NCI-H2227 (cell line): Measurements from ENCODE around the gene FANCB.
A peak's percentile ranks its signal among the peaks of the same experiment; 100 is the strongest.

Experiments
- DNase-seq: peaks from one replicate; lab custom pipeline; 2025; ENCODE audit not compliant: unreplicated experiment; lab: John Stamatoyannopoulos, UW

FANCB gene

GRCh38 chrX:14872851-14873675, at the start of gene FANCB, which contains the start of gene MOSPD2:
Gene FANCB, minus strand, starts transcription at chrX:14873069. Its CDS starts 7,559 bp downstream, at chrX:14865510.
Gene MOSPD2, plus strand, starts transcription at chrX:14873421. Its CDS starts 108 bp downstream, at chrX:14873529.
- DNase-seq = peak; percentile 99

DNA sequence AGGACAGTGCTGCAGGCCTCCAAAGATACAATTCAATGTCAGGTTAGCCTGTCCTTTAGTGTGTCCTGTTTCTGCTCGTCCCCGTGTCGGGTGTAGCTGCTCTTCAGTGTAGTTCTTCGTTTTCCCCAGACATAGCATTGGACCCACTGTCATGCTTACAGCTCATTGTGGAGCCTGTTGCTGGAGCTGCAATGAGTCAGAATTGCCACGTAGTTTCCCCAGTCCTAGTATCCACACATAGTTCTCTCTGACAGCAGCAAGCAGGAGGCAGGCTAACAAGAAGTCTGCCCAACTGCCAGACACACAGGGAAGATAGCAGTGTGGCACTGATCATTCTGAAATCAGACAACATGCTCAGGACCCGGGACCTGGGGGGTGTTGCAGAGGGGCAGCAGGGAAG, 49.6 kb upstream of the FANCB start:
- DNase-seq = no peak

DNA sequence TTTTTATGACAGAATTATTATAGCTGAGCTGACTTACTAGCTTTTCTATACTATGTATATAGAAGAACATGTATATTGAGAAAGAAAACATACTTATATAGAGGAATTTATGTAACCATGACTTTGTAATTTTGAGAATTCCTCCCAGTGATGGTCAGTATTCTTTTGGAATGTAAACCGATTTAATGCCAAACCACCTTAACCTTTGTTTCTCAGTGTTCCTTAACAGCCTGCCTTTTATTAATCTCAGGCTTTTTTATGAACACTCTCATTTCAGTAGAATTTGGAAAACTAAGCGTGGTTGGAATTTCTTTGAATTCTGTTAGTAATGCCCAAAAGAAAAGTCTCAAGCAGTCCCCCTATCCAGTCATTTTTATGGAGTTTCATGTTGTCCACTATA, 47.3 kb upstream of the FANCB start:
- DNase-seq = no peak

- DNase-seq = no peak
Measured at GRCh38 chrX:14919407-14919806, 46.5 kb upstream of the FANCB start.

- no peak for DNase-seq
Measured at GRCh38 chrX:14916017-14916674, 43.3 kb upstream of the FANCB start.

GRCh38 chrX:14915596-14915995, 42.7 kb upstream of the FANCB start:
- no peak for DNase-seq

GRCh38 chrX:14913241-14913640, 40.4 kb upstream of the FANCB start:
- no peak for DNase-seq

GRCh38 chrX:14903891-14904290, 31.0 kb upstream of the FANCB start:
- no peak for DNase-seq

DNA sequence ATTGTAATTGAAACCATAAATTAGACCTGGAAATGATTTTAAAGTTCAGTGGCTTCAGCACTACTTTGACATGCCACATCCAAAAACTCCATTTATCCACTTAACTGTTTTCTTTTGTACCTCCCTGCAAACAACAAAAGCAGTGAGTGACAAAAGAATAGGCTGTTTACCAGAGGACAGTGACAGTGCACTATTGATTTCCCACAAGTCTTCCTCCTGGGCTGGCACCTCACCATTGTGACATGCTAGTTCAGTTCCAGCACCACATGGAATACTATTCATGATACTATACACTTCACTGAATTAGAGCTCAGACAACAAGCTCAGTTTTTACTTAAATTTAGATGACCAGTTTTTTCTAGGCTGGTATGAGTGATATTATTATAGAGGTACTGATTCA, 29.7 kb upstream of the FANCB start:
- DNase-seq = peak; percentile 69

- DNase-seq = peak; percentile 10
Measured at GRCh38 chrX:14899607-14900006, 26.7 kb upstream of the FANCB start.

DNA sequence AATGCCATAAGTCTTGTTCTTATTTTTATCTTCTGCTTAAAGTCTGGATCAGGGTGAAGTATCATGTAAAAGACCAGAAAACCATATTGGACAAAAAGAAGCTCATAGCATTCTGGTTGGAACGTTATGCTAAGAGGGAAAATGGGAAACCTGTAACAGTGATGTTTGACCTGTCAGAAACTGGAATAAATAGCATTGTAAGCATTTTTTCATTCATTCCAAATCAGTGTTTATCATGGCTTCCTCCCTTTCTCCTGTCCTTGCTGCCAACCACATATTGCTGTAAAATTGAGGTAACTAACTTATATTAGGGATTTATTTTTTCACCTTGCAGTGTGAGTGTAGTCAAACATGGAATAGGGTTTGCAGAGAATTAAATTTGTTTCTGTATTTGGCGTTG, 24.2 kb upstream of the FANCB start:
- no peak for DNase-seq

GRCh38 chrX:14896273-14896672, 23.4 kb upstream of the FANCB start:
- DNase-seq = no peak

GRCh38 chrX:14886252-14886651, 13.4 kb upstream of the FANCB start:
- no peak for DNase-seq

DNA sequence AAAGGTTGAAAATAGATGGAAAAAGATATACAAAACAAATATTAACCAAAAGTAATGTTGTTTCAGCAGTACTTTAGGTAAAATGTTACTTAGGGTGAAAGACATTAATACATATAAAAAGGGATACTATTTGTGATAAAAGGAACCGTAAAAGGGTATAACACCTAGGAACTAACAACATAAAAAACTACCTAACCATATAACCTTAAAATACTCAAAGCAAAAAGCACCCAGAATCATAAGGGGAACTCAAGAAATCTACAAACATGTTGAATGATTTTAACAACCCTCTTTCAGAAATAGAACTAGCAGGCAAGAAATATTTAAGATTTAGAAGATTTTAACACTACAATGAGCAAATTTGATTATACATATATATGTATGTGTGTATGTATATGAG, 11.8 kb upstream of the FANCB start:
- no peak for DNase-seq

DNA sequence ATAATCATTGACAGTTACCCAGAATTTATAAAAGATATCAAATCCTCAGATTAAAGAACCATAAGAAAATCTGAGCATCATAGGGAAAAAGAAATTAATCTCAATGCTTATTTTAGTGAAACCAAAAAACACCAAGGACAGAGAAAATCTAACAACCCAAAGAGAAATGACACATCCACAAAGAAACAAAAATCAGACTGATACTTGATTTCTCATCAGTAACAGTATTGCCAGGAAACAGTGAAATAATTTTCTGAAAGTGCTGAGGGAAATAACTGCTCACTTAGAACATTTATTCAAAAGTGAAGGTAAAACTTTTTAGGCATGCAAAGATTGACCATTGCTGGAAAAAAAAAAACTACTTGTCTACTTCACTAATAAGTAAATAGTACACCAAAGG, 11.0 kb upstream of the FANCB start:
- DNase-seq = no peak

GRCh38 chrX:14875624-14876023, 2.8 kb upstream of the FANCB start:
- DNase-seq = no peak

DNA sequence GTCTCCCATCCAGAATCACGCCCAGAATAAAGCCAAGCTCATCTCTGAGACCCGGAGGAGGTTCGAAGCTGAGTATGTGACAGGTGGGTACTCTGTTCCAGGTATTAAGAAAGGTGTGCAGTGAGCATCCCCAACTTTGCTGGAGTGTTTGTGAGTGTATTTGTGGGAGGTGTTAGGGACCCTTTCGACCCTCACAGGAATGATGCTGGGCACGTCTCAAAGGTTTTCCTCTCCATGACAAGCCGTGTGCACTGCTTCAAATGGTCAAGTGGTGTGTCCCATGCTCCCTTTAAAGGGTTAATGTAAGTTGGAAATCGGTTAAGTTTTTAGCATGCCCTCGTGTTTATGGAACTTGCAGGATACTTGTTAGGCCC, 794 bp upstream of the FANCB start:
- peak; percentile 41 for DNase-seq

DNA sequence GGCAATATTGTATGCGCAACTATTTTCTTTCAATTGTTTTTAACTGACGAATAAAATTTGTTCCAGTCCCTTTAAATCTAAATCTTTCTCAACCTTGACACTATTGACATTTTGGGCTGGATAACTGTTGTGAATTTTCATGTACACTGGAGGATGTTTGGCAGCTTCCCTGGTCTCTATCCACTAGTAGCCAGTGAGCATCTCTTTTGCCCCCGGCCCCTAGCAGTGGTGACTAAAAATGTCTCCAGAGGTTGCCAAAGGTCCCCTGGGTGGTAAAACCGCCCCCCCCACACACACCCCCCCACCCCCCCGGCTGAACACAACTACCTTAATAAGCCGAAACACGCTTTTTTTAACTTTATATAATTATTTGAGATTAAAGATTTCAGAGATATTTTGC, 514 bp downstream of the FANCB start:
- no peak for DNase-seq

- no peak for DNase-seq
Measured at GRCh38 chrX:14871767-14872166, 1.1 kb downstream of the FANCB start.

GRCh38 chrX:14865201-14865600, 7.7 kb downstream of the FANCB start:
- DNase-seq = no peak

- DNase-seq = no peak
Measured at GRCh38 chrX:14864631-14865030, 8.2 kb downstream of the FANCB start.

- DNase-seq = no peak
Measured at GRCh38 chrX:14851526-14851925, 21.3 kb downstream of the FANCB start.

DNA sequence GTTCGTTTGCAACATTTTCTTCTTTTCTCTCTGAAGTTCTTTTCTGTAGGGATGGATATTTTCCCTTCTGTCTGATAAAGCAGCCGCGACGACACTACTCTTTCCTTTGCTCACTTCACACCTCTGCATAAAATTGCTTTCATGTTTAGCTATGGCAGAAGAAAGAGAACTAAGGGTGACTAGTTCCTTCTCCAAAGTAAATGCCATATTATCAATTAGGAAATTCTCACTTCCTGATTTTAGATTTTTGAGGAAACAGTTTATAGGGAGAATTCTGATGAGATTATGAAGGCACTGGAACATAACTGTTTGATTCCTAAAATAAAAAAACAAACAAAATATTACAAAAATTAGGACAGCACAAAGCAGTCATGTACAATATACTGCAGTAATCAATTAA, 29.2 kb downstream of the FANCB start:
- DNase-seq = no peak
